HG03442 (cell line): Measurements from ENCODE around the gene PPEF2.
A peak's percentile ranks its signal among the peaks of the same experiment; 100 is the strongest.
"Not testable (repeated sequence)": the region's sequence is repeated elsewhere in the genome, so short reads cannot be mapped to it uniquely, and the experiment has no call there.

Source experiments
- ATAC-seq: cut with Tn5 transposase; IDR thresholded peaks from one replicate; pipeline ENCODE4 v1.9.1; 2021; ENCODE audit warnings: mild to moderate bottlenecking, moderate library complexity; ENCODE audit not compliant: unreplicated experiment

The PPEF2 gene

GRCh38 chr4:75902352-75902751 is at the start of gene PPEF2:
Gene PPEF2 (minus strand): TSS chr4:75902452. CDS start chr4:75896325, 6,127 bp downstream.
- ATAC-seq, result no peak

GRCh38 chr4:75950213-75950815 is 48.1 kb upstream of the PPEF2 start:
- no peak for ATAC-seq

- ATAC-seq, result peak; percentile 70
Observed at GRCh38 chr4:75948822-75949444, 46.7 kb upstream of the PPEF2 start.

- peak; percentile 69 for ATAC-seq
Observed at GRCh38 chr4:75940692-75941253, 38.5 kb upstream of the PPEF2 start, which contains the start of gene NAAA. Gene NAAA (minus strand): TSS chr4:75941013. CDS start chr4:75940949, 64 bp downstream.

GRCh38 chr4:75939890-75940691 is 37.8 kb upstream of the PPEF2 start:
- peak; percentile 52 for ATAC-seq

GRCh38 chr4:75935628-75936027 is 33.4 kb upstream of the PPEF2 start:
- ATAC-seq, result no peak

- no peak for ATAC-seq
Observed at GRCh38 chr4:75930152-75930551, 27.9 kb upstream of the PPEF2 start.

- not testable (repeated sequence) for ATAC-seq
Observed at GRCh38 chr4:75924916-75925315, 22.7 kb upstream of the PPEF2 start.

GRCh38 chr4:75924309-75924827 is 22.1 kb upstream of the PPEF2 start:
- no peak for ATAC-seq

GRCh38 chr4:75922588-75922987 is 20.3 kb upstream of the PPEF2 start:
- no peak for ATAC-seq

GRCh38 chr4:75921910-75922309 is 19.7 kb upstream of the PPEF2 start:
- no peak for ATAC-seq

GRCh38 chr4:75920327-75920726 is 18.1 kb upstream of the PPEF2 start:
- no peak for ATAC-seq

GRCh38 chr4:75919920-75920319 is 17.7 kb upstream of the PPEF2 start:
- no peak for ATAC-seq

- ATAC-seq, result no peak
Observed at GRCh38 chr4:75916091-75916661, 13.9 kb upstream of the PPEF2 start.

- ATAC-seq, result no peak
Observed at GRCh38 chr4:75912968-75913367, 10.7 kb upstream of the PPEF2 start.

GRCh38 chr4:75910831-75911230 is 8.6 kb upstream of the PPEF2 start:
- not testable (repeated sequence) for ATAC-seq

GRCh38 chr4:75909405-75909804 is 7.2 kb upstream of the PPEF2 start:
- no peak for ATAC-seq

- no peak for ATAC-seq
Observed at GRCh38 chr4:75908555-75908954, 6.3 kb upstream of the PPEF2 start.

- no peak for ATAC-seq
Observed at GRCh38 chr4:75907966-75908365, 5.7 kb upstream of the PPEF2 start.

GRCh38 chr4:75904076-75904475 is 1.8 kb upstream of the PPEF2 start:
- no peak for ATAC-seq

- no peak for ATAC-seq
Observed at GRCh38 chr4:75898536-75898935, 3.7 kb downstream of the PPEF2 start.
